Measurements from ENCODE around the gene TCTN3. TPM values are rescaled to one million over a fixed set of nuclear protein-coding genes. Genes with fewer than 3 reads are reported as not detected.

TCTN3 gene
- total and polyA plus RNA-seq, 2 donors (not counting 3 experiments of a cell fraction or from before 2014, with no cell fraction given): 40.4 to 52.6 TPM

DNA sequence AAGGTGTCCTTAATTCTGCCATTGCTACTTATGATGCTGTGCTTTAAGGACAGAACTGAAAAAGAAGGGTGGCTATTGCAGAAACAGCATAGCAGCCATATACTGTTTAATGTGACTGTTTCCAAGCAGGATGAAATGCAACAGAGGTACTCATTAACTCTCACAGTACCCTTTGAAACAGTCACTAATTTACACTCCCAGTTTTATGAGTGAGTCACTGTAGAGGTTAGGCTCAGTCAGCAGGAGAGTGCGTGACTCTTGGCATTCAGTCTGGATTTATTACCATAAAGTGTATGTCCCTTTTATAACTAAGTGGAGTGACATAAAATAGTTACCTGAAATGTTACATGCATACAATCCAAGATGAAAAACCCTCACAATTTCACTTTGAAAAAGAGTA lies 64.9 kb downstream of the TCTN3 start:
- Histone ChIP-seq H3K4me3 (replicated peaks in 1 of 3; ENCODE audit: insufficient read depth in 1 of 3, low read depth in 1 of 3, low read length in 3 of 3) (no peak overlapping the region), H3K9me1 (replicated peaks; ENCODE audit: control insufficient read depth, extremely low read depth, insufficient read depth, low read length) (no peaks in the 10 kb centered on the region), H3K9ac (replicated peaks; ENCODE audit: extremely low read depth, insufficient read depth, low read length) (no peak overlapping the region), H3K4me2 (ENCODE audit: insufficient read depth, low read length) (no peak overlapping the region), H2AFZ (ENCODE audit: low read depth, low read length) (no peak overlapping the region), H4K20me1 (replicated peaks; ENCODE audit: control insufficient read depth, extremely low read depth, insufficient read depth, low read length) (no peaks in the 10 kb centered on the region), H3K9me3 (replicated peaks; ENCODE audit: control insufficient read depth, insufficient read depth, low read length) (no peaks in the 10 kb centered on the region), H3K36me3 (ENCODE audit: control insufficient read depth in 2 of 2, extremely low read depth in 1 of 2, insufficient read depth in 2 of 2, low read length in 2 of 2) (peaks cover 26 to 39% of the 10 kb centered on the region in 2 experiments), H3K27ac (ENCODE audit: insufficient read depth, low read depth, low read length) (no peak overlapping the region), H3K79me2 (ENCODE audit: control insufficient read depth, insufficient read depth, low read length) (no peaks in the 10 kb centered on the region), H3K27me3 (ENCODE audit: control insufficient read depth in 2 of 2, insufficient read depth in 2 of 2, low read length in 2 of 2) (no peaks in the 10 kb centered on the region), H3K4me1 (ENCODE audit: control insufficient read depth, extremely low read depth, insufficient read depth, low read length) (no peaks in the 10 kb centered on the region)
- CTCF ChIA-PET: no interaction called here
- POLR2A ChIA-PET: no interaction called here
- BruUV-seq (replicated peaks): no TSS peak
- FAIRE-seq (no peak), DNase-seq (ENCODE audit: low read depth, low spot score) (no peak)
- TF ChIP-seq MYC (IDR thresholded peaks at IDR 0.05; ENCODE audit: low read depth, low read length): no peak
- TF ChIP-seq EZH2 (IDR thresholded peaks at IDR 0.05; ENCODE audit: borderline replicate concordance, low read depth, low read length, severe bottlenecking): no peak
- TF ChIP-seq, protein P1, sequence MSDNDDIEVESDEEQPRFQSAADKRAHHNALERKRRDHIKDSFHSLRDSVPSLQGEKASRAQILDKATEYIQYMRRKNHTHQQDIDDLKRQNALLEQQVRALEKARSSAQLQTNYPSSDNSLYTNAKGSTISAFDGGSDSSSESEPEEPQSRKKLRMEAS (IDR thresholded peaks at IDR 0.05; ENCODE audit: insufficient read depth, insufficient read length): no peak
- TF ChIP-seq GATA2 (IDR thresholded peaks at IDR 0.05; ENCODE audit: insufficient read depth, insufficient read length, low read depth, low read length): no peak
- TF ChIP-seq FOS (IDR thresholded peaks at IDR 0.05; ENCODE audit: borderline replicate concordance, insufficient read depth, low read length): no peak
- no peak for TF ChIP-seq POLR2A (IDR thresholded peaks at IDR 0.05; ENCODE audit: low read depth, low read length)
- no peak for TF ChIP-seq JUN (IDR thresholded peaks at IDR 0.05; ENCODE audit: borderline replicate concordance, insufficient read depth, insufficient read length, low read depth)
- no peak for TF ChIP-seq POLR2AphosphoS5 (IDR thresholded peaks at IDR 0.05; ENCODE audit: insufficient read depth, low read depth, low read length)
- TF ChIP-seq, protein P2, sequence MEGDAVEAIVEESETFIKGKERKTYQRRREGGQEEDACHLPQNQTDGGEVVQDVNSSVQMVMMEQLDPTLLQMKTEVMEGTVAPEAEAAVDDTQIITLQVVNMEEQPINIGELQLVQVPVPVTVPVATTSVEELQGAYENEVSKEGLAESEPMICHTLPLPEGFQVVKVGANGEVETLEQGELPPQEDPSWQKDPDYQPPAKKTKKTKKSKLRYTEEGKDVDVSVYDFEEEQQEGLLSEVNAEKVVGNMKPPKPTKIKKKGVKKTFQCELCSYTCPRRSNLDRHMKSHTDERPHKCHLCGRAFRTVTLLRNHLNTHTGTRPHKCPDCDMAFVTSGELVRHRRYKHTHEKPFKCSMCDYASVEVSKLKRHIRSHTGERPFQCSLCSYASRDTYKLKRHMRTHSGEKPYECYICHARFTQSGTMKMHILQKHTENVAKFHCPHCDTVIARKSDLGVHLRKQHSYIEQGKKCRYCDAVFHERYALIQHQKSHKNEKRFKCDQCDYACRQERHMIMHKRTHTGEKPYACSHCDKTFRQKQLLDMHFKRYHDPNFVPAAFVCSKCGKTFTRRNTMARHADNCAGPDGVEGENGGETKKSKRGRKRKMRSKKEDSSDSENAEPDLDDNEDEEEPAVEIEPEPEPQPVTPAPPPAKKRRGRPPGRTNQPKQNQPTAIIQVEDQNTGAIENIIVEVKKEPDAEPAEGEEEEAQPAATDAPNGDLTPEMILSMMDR (IDR thresholded peaks at IDR 0.05; ENCODE audit: extremely low read depth in 1 of 2, insufficient read depth in 1 of 2, low read depth in 1 of 2, low read length in 2 of 2): no peak
- dilution Hi-C loops (cut with MboI; ENCODE audit: extremely low pct_ligation_motif_present, low sequenced_read_pairs) (no loop called here), intact Hi-C loops (cut with micrococcal nuclease) (no loop called here)
